Measurements from ENCODE around the gene UNC119B. TPM values are rescaled to one million over a fixed set of nuclear protein-coding genes. Genes with fewer than 3 reads are reported as not detected.

UNC119B gene
- total RNA-seq, 1 experiment from 2014 or later, result 51.5 TPM

DNA sequence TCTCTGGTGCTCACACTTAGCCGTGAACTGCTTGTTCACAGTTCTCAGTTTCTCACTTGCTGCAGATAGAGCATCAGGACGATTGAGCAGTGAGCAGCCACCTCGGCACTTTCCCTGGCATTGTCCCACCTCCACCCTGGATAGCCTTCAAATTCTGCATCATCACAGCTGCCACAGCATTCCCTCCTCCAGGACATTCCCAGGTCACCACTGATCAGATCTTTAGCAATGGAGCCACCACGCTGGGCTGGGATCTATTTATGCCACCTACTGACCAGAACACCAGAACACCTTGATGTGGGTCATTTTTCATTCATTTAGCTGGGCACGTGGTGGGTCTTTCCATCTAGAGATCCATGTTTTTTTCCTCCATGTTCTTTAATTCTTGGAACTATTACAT lies 39.0 kb downstream of the UNC119B start:
- Mint-ChIP-seq H3K27ac (no peak overlapping the region), H3K4me1 (no peaks in the 10 kb centered on the region), H3K9me3 (peaks cover 2 to 3% of the 10 kb centered on the region in 2 experiments; a peak in 2 of 5 replicates), H3K36me3 (ENCODE audit: insufficient read depth in 1 of 3, low read depth in 3 of 3) (no peaks in the 10 kb centered on the region; a peak in 1 of 7 replicates), H3K4me3 (no peak overlapping the region), H3K27me3 (ENCODE audit: low read depth) (no peaks in the 10 kb centered on the region; the same call in none of the 2 replicates)
- Histone ChIP-seq H3K23me2 (ENCODE audit: insufficient read length, low read depth, low read length, poor library complexity, severe bottlenecking) (no peaks in the 10 kb centered on the region), H3T11ph (ENCODE audit: low read length) (no peak overlapping the region), H2BK120ac (ENCODE audit: low read depth, low read length, poor library complexity, severe bottlenecking) (no peak overlapping the region), H3K4me2 (ENCODE audit: insufficient read depth, insufficient read length, low read length) (no peak overlapping the region), H3K79me2 (ENCODE audit: insufficient read depth, low read length) (no peaks in the 10 kb centered on the region), H3K18ac (ENCODE audit: insufficient read length, low read depth, low read length) (no peak overlapping the region), H3K4ac (ENCODE audit: low read depth, low read length) (no peak overlapping the region), H3K9ac (ENCODE audit: extremely low read depth, insufficient read length, low read length) (no peak overlapping the region), H3K27me3 (ENCODE audit: insufficient read depth, low read length) (no peaks in the 10 kb centered on the region), H2AK5ac (ENCODE audit: insufficient read length, low read length) (no peak overlapping the region), H4K20me1 (ENCODE audit: control insufficient read depth, insufficient read depth, insufficient read length) (no peaks in the 10 kb centered on the region), H2BK20ac (ENCODE audit: low read depth, low read length, poor library complexity, severe bottlenecking) (no peak overlapping the region), H3K14ac (ENCODE audit: insufficient read depth, low read length) (no peak overlapping the region), H2BK5ac (ENCODE audit: insufficient read length, low read length) (no peak overlapping the region), H2BK15ac (ENCODE audit: low read depth, low read length) (0 out of 2 replicates have a peak overlapping the region, but pooled peaks have one; percentile 9), H3K27ac (ENCODE audit: insufficient read length, low read depth, low read length) (no peak overlapping the region), H4K91ac (ENCODE audit: insufficient read length, low read depth, low read length) (no peak overlapping the region), H3K79me1 (ENCODE audit: insufficient read depth, low read depth, low read length, poor library complexity, severe bottlenecking) (no peaks in the 10 kb centered on the region), H3K56ac (ENCODE audit: insufficient read length, low read depth, low read length) (no peak overlapping the region), H4K5ac (ENCODE audit: insufficient read length, low read depth, low read length) (no peak overlapping the region), H3K4me1 (ENCODE audit: insufficient read depth, low read length) (no peaks in the 10 kb centered on the region), H4K8ac (replicated peaks; ENCODE audit: insufficient read length, low read depth, low read length) (no peak overlapping the region), H2AFZ (ENCODE audit: low read length) (no peak overlapping the region), H3K9me3 (ENCODE audit: control insufficient read depth, low read depth, low read length) (no peaks in the 10 kb centered on the region), H2BK12ac (ENCODE audit: insufficient read length, low read depth, low read length) (no peak overlapping the region), H3K23ac (ENCODE audit: insufficient read length, low read depth, low read length) (no peak overlapping the region)
- TF ChIP-seq, protein P1, sequence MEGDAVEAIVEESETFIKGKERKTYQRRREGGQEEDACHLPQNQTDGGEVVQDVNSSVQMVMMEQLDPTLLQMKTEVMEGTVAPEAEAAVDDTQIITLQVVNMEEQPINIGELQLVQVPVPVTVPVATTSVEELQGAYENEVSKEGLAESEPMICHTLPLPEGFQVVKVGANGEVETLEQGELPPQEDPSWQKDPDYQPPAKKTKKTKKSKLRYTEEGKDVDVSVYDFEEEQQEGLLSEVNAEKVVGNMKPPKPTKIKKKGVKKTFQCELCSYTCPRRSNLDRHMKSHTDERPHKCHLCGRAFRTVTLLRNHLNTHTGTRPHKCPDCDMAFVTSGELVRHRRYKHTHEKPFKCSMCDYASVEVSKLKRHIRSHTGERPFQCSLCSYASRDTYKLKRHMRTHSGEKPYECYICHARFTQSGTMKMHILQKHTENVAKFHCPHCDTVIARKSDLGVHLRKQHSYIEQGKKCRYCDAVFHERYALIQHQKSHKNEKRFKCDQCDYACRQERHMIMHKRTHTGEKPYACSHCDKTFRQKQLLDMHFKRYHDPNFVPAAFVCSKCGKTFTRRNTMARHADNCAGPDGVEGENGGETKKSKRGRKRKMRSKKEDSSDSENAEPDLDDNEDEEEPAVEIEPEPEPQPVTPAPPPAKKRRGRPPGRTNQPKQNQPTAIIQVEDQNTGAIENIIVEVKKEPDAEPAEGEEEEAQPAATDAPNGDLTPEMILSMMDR (conservative IDR thresholded peaks at IDR 0.05), result no peak
- DNase-seq, result no peak
- WGBS (ENCODE audit: extremely low coverage, insufficient read length, low lambda C conversion rate), result no CpG with 5 or more reads among the region's 5 CpGs
